OCI-LY7 (cell line): Measurements from ENCODE around the gene UHRF2. TPM values are rescaled to one million over a fixed set of nuclear protein-coding genes. Genes with fewer than 3 reads are reported as not detected.
"Not testable (repeated sequence)": the region's sequence is repeated elsewhere in the genome, so short reads cannot be mapped to it uniquely, and the experiment has no call there.

ENCODE experiments used
- BruUV-seq: library from RNA; stranded (reverse); fragments of 400-500 nt; replicated peaks from 2 replicates; lab custom pipeline; 2021; lab: Mats Ljungman, UMichigan
- CTCF ChIA-PET: fragments of 300-600 bp; sonication (Branson Sonifier 250); formaldehyde crosslinking; loops from one replicate; lab custom pipeline; 2022; ENCODE audit warnings: antibody characterized with exemption; ENCODE audit not compliant: unreplicated experiment; lab: Charles Lee
- POLR2A ChIA-PET: fragments of 300-600 bp; sonication (Branson Sonifier 250); formaldehyde crosslinking; loops from one replicate; lab custom pipeline; 2022; ENCODE audit warnings: antibody characterized with exemption; lab: Charles Lee
- DNase-seq: peaks from one replicate; pipeline ENCODE4 v3.0.0-alpha.2; 2015; ENCODE audit warnings: low spot score
- H2AFZ ChIP-seq: fragments of 200-600 bp; sonication (generic), shearing (Covaris generic); 2 replicates; pipeline ENCODE4 v1.6.1; 2014; ENCODE audit warnings: mild to moderate bottlenecking, antibody characterized with exemption, low read length, moderate library complexity
- H3K27ac ChIP-seq: fragments of 200-600 bp; sonication (generic); 2 replicates; pipeline ENCODE4 v1.5.1; 2014; ENCODE audit warnings: mixed run types, low read depth, mild to moderate bottlenecking, moderate library complexity, low read length, inconsistent platforms; ENCODE audit not compliant: poor library complexity, severe bottlenecking
- H3K36me3 ChIP-seq: fragments of 200-600 bp; sonication (generic); 2 replicates; pipeline ENCODE4 v1.6.1; 2014; ENCODE audit warnings: mild to moderate bottlenecking, antibody characterized with exemption, low read length, moderate library complexity, mixed read lengths; ENCODE audit not compliant: insufficient read depth
- H3K4me1 ChIP-seq: fragments of 200-600 bp; sonication (generic); 2 replicates; pipeline ENCODE4 v1.5.1; 2014; ENCODE audit warnings: mild to moderate bottlenecking, low read length; ENCODE audit not compliant: insufficient read depth, poor library complexity, severe bottlenecking
- H3K4me2 ChIP-seq: fragments of 200-600 bp; sonication (generic); 2 replicates; pipeline ENCODE4 v1.6.1; 2014; ENCODE audit warnings: mild to moderate bottlenecking, low read length
- H3K4me3 ChIP-seq: fragments of 200-600 bp; sonication (generic); 2 replicates; pipeline ENCODE4 v1.5.1; 2014; ENCODE audit warnings: mild to moderate bottlenecking, low read depth, low read length; ENCODE audit not compliant: poor library complexity, severe bottlenecking
- H3K79me2 ChIP-seq: fragments of 200-600 bp; sonication (generic); 2 replicates; pipeline ENCODE4 v1.6.1; 2016; ENCODE audit warnings: low read depth, mild to moderate bottlenecking, low read length, moderate library complexity, mixed read lengths; ENCODE audit not compliant: insufficient read depth
- H3K9me2 ChIP-seq: fragments of 200-600 bp; sonication (generic); 2 replicates; pipeline ENCODE4 v1.6.1; 2016; ENCODE audit warnings: mild to moderate bottlenecking, low read length, mixed read lengths; ENCODE audit not compliant: insufficient read depth
- H3K9me3 ChIP-seq: fragments of 200-600 bp; sonication (generic); 2 replicates; pipeline ENCODE4 v1.6.1; 2014; ENCODE audit warnings: mild to moderate bottlenecking, mixed run types, low read length, mixed read lengths
- H4K20me1 ChIP-seq: fragments of 200-600 bp; sonication (generic); 2 replicates; pipeline ENCODE4 v1.6.1; 2014; ENCODE audit warnings: mild to moderate bottlenecking, antibody characterized with exemption, low read length, moderate library complexity, mixed read lengths; ENCODE audit not compliant: insufficient read depth
- EZH2phosphoT487 ChIP-seq: fragments of 200-600 bp; sonication (generic); IDR thresholded peaks from 2 replicates; pipeline ENCODE4 v1.6.1; 2018; ENCODE audit warnings: low read depth, borderline replicate concordance, mild to moderate bottlenecking, mixed run types, antibody characterized with exemption, low read length, moderate library complexity, mixed read lengths
- intact Hi-C: fragments of 100-400 bp; cut with micrococcal nuclease; formaldehyde crosslinking; loops from one replicate; pipeline ENCODE4 v1.10.0; 2022; ENCODE audit not compliant: unreplicated experiment
- total RNA-seq, 2 experiments: library from RNA; depleted of rRNA in 1 of 2; stranded (reverse); fragments of >200 nt in 1 of 2; shearing (Covaris generic) in 1 of 2; gene quantifications; 2 replicates each; pipeline ENCODE4 v1.2.3, GENCODE V29; 2014 to 2022
- TF ChIP-seq, protein P1 (sequence below): fragments of 200-600 bp; sonication (generic); conservative IDR thresholded peaks from 2 replicates; pipeline ENCODE4 v1.5.1; 2014; ENCODE audit warnings: mild to moderate bottlenecking, antibody characterized with exemption, low read length, moderate library complexity, mixed read lengths

The UHRF2 gene
- total RNA-seq, 2 experiments from 2014 or later, result 70.1 to 76.6 TPM

DNA sequence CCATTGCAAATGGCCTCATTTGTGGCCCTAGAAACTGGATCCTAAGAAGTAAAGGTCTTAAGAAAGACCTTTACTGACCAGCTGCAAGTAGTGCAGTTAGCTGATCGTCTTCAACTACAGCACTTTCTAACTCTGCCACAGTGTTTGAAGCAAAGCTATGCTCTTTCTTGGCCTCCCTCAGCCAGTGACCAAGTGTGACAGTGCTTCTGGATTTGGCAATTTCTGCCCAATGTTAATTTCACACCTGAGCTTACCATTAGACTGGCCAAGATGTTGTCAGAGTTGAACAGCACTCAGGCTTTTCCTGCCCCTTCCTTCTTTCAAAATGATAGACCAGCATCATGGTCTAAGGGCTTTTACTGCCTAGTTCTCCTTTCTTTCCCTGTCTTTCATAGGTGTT, 36.1 kb downstream of the UHRF2 start:
- Histone ChIP-seq H3K9me3 (no peaks in the 10 kb centered on the region), H2AFZ (no peak overlapping the region), H3K36me3 (peaks cover 36% of the 10 kb centered on the region), H3K9me2 (no peaks in the 10 kb centered on the region), H3K4me1 (peaks cover 3% of the 10 kb centered on the region), H3K4me2 (no peak overlapping the region), H3K4me3 (no peak overlapping the region), H3K79me2 (peaks cover 91% of the 10 kb centered on the region), H3K27ac (no peak overlapping the region), H4K20me1 (peaks cover 55% of the 10 kb centered on the region)
- TF ChIP-seq EZH2phosphoT487, result no peak
- TF ChIP-seq, protein P1, sequence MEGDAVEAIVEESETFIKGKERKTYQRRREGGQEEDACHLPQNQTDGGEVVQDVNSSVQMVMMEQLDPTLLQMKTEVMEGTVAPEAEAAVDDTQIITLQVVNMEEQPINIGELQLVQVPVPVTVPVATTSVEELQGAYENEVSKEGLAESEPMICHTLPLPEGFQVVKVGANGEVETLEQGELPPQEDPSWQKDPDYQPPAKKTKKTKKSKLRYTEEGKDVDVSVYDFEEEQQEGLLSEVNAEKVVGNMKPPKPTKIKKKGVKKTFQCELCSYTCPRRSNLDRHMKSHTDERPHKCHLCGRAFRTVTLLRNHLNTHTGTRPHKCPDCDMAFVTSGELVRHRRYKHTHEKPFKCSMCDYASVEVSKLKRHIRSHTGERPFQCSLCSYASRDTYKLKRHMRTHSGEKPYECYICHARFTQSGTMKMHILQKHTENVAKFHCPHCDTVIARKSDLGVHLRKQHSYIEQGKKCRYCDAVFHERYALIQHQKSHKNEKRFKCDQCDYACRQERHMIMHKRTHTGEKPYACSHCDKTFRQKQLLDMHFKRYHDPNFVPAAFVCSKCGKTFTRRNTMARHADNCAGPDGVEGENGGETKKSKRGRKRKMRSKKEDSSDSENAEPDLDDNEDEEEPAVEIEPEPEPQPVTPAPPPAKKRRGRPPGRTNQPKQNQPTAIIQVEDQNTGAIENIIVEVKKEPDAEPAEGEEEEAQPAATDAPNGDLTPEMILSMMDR, result no peak
- POLR2A ChIA-PET, result interaction anchor here (0.5 to 1.3 kb wide), 5 partner anchors 13 to 567 kb away, joined by 3 to 4 read pairs (median 3); no protein-coding TSS in a partner anchor
- intact Hi-C loops, result no loop called here
- no peak for DNase-seq
- BruUV-seq, result no TSS peak
- CTCF ChIA-PET, result interaction anchor here (0.6 kb wide), 1 partner anchor 370 kb away, joined by 4 read pairs; no protein-coding TSS in a partner anchor

DNA sequence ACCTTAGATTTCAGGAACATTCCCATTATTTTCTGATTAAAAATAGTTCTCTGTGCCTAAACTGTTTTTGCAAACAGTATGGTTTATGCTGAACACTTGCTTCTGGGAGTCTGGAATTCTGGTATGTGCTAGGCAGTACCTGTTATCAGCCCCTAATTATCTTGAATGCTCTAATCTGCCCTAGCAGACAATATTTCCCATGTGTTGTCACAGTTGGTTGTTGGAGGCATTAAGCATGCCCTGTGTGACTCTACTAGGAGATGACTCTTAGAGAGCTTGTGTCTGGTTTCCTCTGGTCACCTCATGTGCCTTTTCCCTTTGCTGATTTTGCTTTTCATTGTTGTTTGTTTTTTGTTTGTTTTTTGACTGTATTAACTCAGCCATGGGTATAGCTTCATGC, 36.6 kb downstream of the UHRF2 start:
- no peak overlapping the region for H3K4me3 ChIP-seq
- H3K9me2 ChIP-seq, result no peaks in the 10 kb centered on the region
- ChIA-PET POLR2A (interaction anchor here (0.5 to 1.3 kb wide), 2 partner anchors 12 to 22 kb away, joined by 3 read pairs; no protein-coding TSS in a partner anchor), CTCF (interaction anchor here (0.6 kb wide), 1 partner anchor 370 kb away, joined by 4 read pairs; no protein-coding TSS in a partner anchor)
- no peak overlapping the region for H3K4me2 ChIP-seq
- peaks cover 55% of the 10 kb centered on the region for H4K20me1 ChIP-seq
- H3K79me2 ChIP-seq, result peaks cover 91% of the 10 kb centered on the region
- peaks cover 3% of the 10 kb centered on the region for H3K4me1 ChIP-seq
- H3K27ac ChIP-seq, result no peak overlapping the region
- TF ChIP-seq, protein P1, result no peak
- no peak for TF ChIP-seq EZH2phosphoT487
- intact Hi-C loops, result no loop called here
- no peaks in the 10 kb centered on the region for H3K9me3 ChIP-seq
- no peak for DNase-seq
- H3K36me3 ChIP-seq, result peaks cover 32% of the 10 kb centered on the region
- no peak overlapping the region for H2AFZ ChIP-seq
- BruUV-seq, result no TSS peak

- H4K20me1 ChIP-seq, result peaks cover 61% of the 10 kb centered on the region
- ChIA-PET CTCF (no interaction called here), POLR2A (interaction anchor here (0.7 to 1.4 kb wide), 2 partner anchors 11 to 22 kb away, joined by 3 read pairs; no protein-coding TSS in a partner anchor)
- peaks cover 91% of the 10 kb centered on the region for H3K79me2 ChIP-seq
- no peak overlapping the region for H3K27ac ChIP-seq
- H3K36me3 ChIP-seq, result peaks cover 28% of the 10 kb centered on the region
- BruUV-seq, result no TSS peak
- TF ChIP-seq, protein P1, result no peak
- TF ChIP-seq EZH2phosphoT487, result no peak
- H2AFZ ChIP-seq, result no peak overlapping the region
- intact Hi-C loops, result no loop called here
- H3K9me2 ChIP-seq, result no peaks in the 10 kb centered on the region
- peaks cover 3% of the 10 kb centered on the region for H3K4me1 ChIP-seq
- no peak overlapping the region for H3K4me3 ChIP-seq
- no peaks in the 10 kb centered on the region for H3K9me3 ChIP-seq
- no peak for DNase-seq
- no peak overlapping the region for H3K4me2 ChIP-seq
These were observed 37.8 kb downstream of the UHRF2 start for GRCh38 chr9:6450641-6451375.

- H3K4me2 ChIP-seq, DNase-seq, H2AFZ ChIP-seq, POLR2A ChIA-PET, intact Hi-C loops, H3K4me3 ChIP-seq, H3K9me2 ChIP-seq, CTCF ChIA-PET, H3K4me1 ChIP-seq, H3K27ac ChIP-seq, H3K9me3 ChIP-seq, BruUV-seq: not testable (repeated sequence)
- Histone ChIP-seq H4K20me1 (peaks cover 31% of the 10 kb centered on the region), H3K36me3 (peaks cover 12% of the 10 kb centered on the region), H3K79me2 (peaks cover 88% of the 10 kb centered on the region)
These were observed 42.3 kb downstream of the UHRF2 start for GRCh38 chr9:6455292-6455691.
